NK-92 (cell line): ENCODE data around the gene HTR1D.
"Not testable (repeated sequence)": the region's sequence is repeated elsewhere in the genome, so short reads cannot be mapped to it uniquely, and the experiment has no call there.

Source experiments
- DNase-seq: peaks from one replicate; lab custom pipeline; 2025; ENCODE audit not compliant: unreplicated experiment; lab: John Stamatoyannopoulos, UW

HTR1D gene

GRCh38 chr1:23216771-23217420, 406 bp downstream of the HTR1D start:
- no peak for DNase-seq

- DNase-seq: no peak
Observed at GRCh38 chr1:23215751-23216449, 1.4 kb downstream of the HTR1D start.

- DNase-seq: no peak
Observed at GRCh38 chr1:23215291-23215690, 2.0 kb downstream of the HTR1D start.

GRCh38 chr1:23214640-23215039, 2.7 kb downstream of the HTR1D start:
- DNase-seq: no peak

GRCh38 chr1:23211955-23212354, 5.3 kb downstream of the HTR1D start:
- no peak for DNase-seq

- no peak for DNase-seq
Observed at GRCh38 chr1:23210963-23211362, 6.3 kb downstream of the HTR1D start.

- DNase-seq: no peak
Observed at GRCh38 chr1:23210351-23210785, 6.9 kb downstream of the HTR1D start.

GRCh38 chr1:23209770-23210169, 7.5 kb downstream of the HTR1D start:
- no peak for DNase-seq

GRCh38 chr1:23208527-23208926, 8.8 kb downstream of the HTR1D start:
- DNase-seq: no peak

- not testable (repeated sequence) for DNase-seq
Observed at GRCh38 chr1:23207733-23208132, 9.6 kb downstream of the HTR1D start.

GRCh38 chr1:23202263-23202749, 15.0 kb downstream of the HTR1D start:
- no peak for DNase-seq

GRCh38 chr1:23200883-23201282, 16.4 kb downstream of the HTR1D start:
- no peak for DNase-seq

GRCh38 chr1:23198373-23198772, 18.9 kb downstream of the HTR1D start:
- no peak for DNase-seq

GRCh38 chr1:23196627-23197328, 20.5 kb downstream of the HTR1D start:
- DNase-seq: no peak

- DNase-seq: no peak
Observed at GRCh38 chr1:23194119-23194984, 22.9 kb downstream of the HTR1D start.

- DNase-seq: no peak
Observed at GRCh38 chr1:23193391-23194118, 23.7 kb downstream of the HTR1D start.

GRCh38 chr1:23191199-23191598, 26.1 kb downstream of the HTR1D start:
- DNase-seq: no peak

- DNase-seq: not testable (repeated sequence)
Observed at GRCh38 chr1:23188936-23189452, 28.3 kb downstream of the HTR1D start.

GRCh38 chr1:23188434-23188884, 28.8 kb downstream of the HTR1D start:
- no peak for DNase-seq

- no peak for DNase-seq
Observed at GRCh38 chr1:23187637-23188036, 29.7 kb downstream of the HTR1D start.
